ENCODE results near the gene MOB3B.

- TF ChIP-seq REST (IDR thresholded peaks at IDR 0.05) (no peak), HOXA7 (CRISPR knock-in tag; IDR thresholded peaks at IDR 0.05) (no peak), SMC3 (IDR thresholded peaks at IDR 0.05) (no peak), PBX3 (IDR thresholded peaks at IDR 0.05) (no peak), CTCF (IDR thresholded peaks at IDR 0.05) (no peak), ESRRA (IDR thresholded peaks at IDR 0.05; ENCODE audit: borderline replicate concordance, low read length) (no peak), RFX5 (IDR thresholded peaks at IDR 0.05) (no peak), POLR2A (IDR thresholded peaks at IDR 0.05; ENCODE audit: low read length) (no peak), JUNB (IDR thresholded peaks at IDR 0.05) (no peak), CHD2 (IDR thresholded peaks at IDR 0.05; ENCODE audit: low read length, partially characterized antibody) (no peak), EP300 (IDR thresholded peaks at IDR 0.05) (no peak)
- TF ChIP-seq, protein P1, sequence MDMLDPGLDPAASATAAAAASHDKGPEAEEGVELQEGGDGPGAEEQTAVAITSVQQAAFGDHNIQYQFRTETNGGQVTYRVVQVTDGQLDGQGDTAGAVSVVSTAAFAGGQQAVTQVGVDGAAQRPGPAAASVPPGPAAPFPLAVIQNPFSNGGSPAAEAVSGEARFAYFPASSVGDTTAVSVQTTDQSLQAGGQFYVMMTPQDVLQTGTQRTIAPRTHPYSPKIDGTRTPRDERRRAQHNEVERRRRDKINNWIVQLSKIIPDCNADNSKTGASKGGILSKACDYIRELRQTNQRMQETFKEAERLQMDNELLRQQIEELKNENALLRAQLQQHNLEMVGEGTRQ (IDR thresholded peaks at IDR 0.05): no peak
Observed at GRCh38 chr9:27395484-27395921, 134.1 kb downstream of the MOB3B start.
